Natural killer cell (primary cell): ENCODE measurements around the gene MYH3. TPM values are rescaled to one million over a fixed set of nuclear protein-coding genes. Genes with fewer than 3 reads are reported as not detected.

Source experiments
- ATAC-seq, 3 donors: fragments of 150-1000 bp in 2 of 3; fragments of 200-7000 bp in 1 of 3; cut with Tn5 transposase; 1 replicate in 1 of 3; 2 replicates in 2 of 3; pipeline ENCODE4 v1.10.0; 2021; ENCODE audit warnings: mild to moderate bottlenecking in 2 of 3, moderate library complexity in 2 of 3
- DNase-seq, 2 donors: peaks; one replicate each; pipeline versions ENCODE4 v3.0.0 to v3.0.0-alpha.2; 2013 to 2021; ENCODE audit warnings: mixed read lengths in 1 of 2
- H3K27ac ChIP-seq: one replicate; pipeline ENCODE4 v1.5.1; 2013; ENCODE audit warnings: mild to moderate bottlenecking, low read length
- H3K27me3 ChIP-seq: one replicate; pipeline ENCODE4 v1.6.1; 2013; ENCODE audit warnings: low read length; ENCODE audit not compliant: control insufficient read depth, insufficient read depth
- H3K36me3 ChIP-seq: one replicate; pipeline ENCODE4 v1.6.1; 2013; ENCODE audit warnings: low read length; ENCODE audit not compliant: control insufficient read depth, insufficient read depth
- H3K4me1 ChIP-seq: one replicate; pipeline ENCODE4 v1.6.1; 2013; ENCODE audit warnings: low read length; ENCODE audit not compliant: control insufficient read depth, insufficient read depth
- H3K4me3 ChIP-seq: one replicate; pipeline ENCODE4 v1.5.1; 2013; ENCODE audit warnings: low read length
- H3K9me3 ChIP-seq: one replicate; pipeline ENCODE4 v1.6.1; 2013; ENCODE audit warnings: low read length; ENCODE audit not compliant: control insufficient read depth, insufficient read depth
- H3K27ac Mint-ChIP-seq, 2 donors: one replicate each; pipeline ENCODE4 v1.8.0; 2022; ENCODE audit warnings: mild to moderate bottlenecking in 2 of 2, mixed read lengths in 2 of 2, moderate library complexity in 1 of 2
- H3K27me3 Mint-ChIP-seq, 2 donors: one replicate each; pipeline ENCODE4 v1.8.0; 2022; ENCODE audit warnings: low read depth in 2 of 2, mixed read lengths in 2 of 2
- H3K36me3 Mint-ChIP-seq: one replicate; pipeline ENCODE4 v1.8.0; 2022; ENCODE audit warnings: mixed read lengths
- H3K4me1 Mint-ChIP-seq, 2 donors: one replicate each; pipeline ENCODE4 v1.8.0; 2022; ENCODE audit warnings: mixed read lengths in 2 of 2
- H3K4me3 Mint-ChIP-seq: one replicate; pipeline ENCODE4 v1.8.0; 2022; ENCODE audit warnings: mild to moderate bottlenecking, moderate library complexity, mixed read lengths
- H3K9me3 Mint-ChIP-seq, 2 donors: one replicate each; pipeline ENCODE4 v1.8.0; 2022; ENCODE audit warnings: mixed read lengths in 2 of 2
- WGBS: methylation state at CpG from one replicate; pipeline ENCODE4 v1.1.7; 2013; ENCODE audit warnings: missing lambda C conversion rate; ENCODE audit not compliant: insufficient coverage; 5-methylcytosine and 5-hydroxymethylcytosine counted together
- intact Hi-C: fragments of 100-400 bp; cut with micrococcal nuclease; formaldehyde crosslinking; loops from one replicate; pipeline ENCODE4 v1.14.2; 2022
- total RNA-seq, 4 donors: library from RNA; stranded (reverse); fragments of 120-200 nt in 1 of 4; gene quantifications; one replicate each; pipeline versions ENCODE4 v1.2.3 to v1.2.4, GENCODE V29; 2013 to 2022
- TF ChIP-seq, protein P1 (sequence below): fragments of 200-600 bp; IDR thresholded peaks from one replicate; pipeline ENCODE4 v1.8.0; 2022; ENCODE audit warnings: antibody characterized with exemption

Gene MYH3
- total RNA-seq, 3 donors from 2014 or later (not counting 1 experiment from before 2014, with no cell fraction given): 4.3 to 6.6 (median 6.2) TPM

DNA sequence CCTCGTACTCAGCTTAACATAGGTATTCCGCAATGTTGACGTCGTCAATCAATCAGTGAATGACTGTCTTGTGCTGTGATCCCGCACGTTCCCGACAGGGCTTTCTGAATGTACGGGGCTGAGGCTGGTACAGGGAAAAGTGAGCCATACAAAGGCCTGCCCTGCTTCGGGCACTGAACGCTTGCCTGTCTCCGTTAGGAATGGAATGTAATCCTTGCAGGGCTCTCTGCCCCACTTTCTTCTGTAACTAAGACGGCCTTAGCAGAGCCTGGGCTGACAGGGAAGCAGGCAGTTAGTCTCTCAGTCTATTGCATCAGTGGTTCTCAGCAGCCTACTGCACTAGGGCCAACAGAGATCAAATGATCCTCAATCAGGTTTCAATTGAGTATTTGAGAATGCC lies 16.2 kb upstream of the MYH3 start:
- Histone ChIP-seq H3K27me3 (no peaks in the 10 kb centered on the region), H3K4me1 (no peaks in the 10 kb centered on the region), H3K36me3 (peaks cover 24% of the 10 kb centered on the region), H3K9me3 (no peaks in the 10 kb centered on the region), H3K4me3 (no peak overlapping the region), H3K27ac (no peak overlapping the region)
- ATAC-seq (no peak), DNase-seq (no peak)
- no peaks in the 10 kb centered on the region for H3K36me3 Mint-ChIP-seq
- H3K4me1 Mint-ChIP-seq: no peaks in the 10 kb centered on the region
- WGBS: 99% methylated on average over 12 of the region's 12 CpGs
- H3K27me3 Mint-ChIP-seq: no peaks in the 10 kb centered on the region
- no peak overlapping the region for H3K27ac Mint-ChIP-seq
- intact Hi-C loops: no loop called here
- no peaks in the 10 kb centered on the region for H3K9me3 Mint-ChIP-seq
- TF ChIP-seq, protein P1, sequence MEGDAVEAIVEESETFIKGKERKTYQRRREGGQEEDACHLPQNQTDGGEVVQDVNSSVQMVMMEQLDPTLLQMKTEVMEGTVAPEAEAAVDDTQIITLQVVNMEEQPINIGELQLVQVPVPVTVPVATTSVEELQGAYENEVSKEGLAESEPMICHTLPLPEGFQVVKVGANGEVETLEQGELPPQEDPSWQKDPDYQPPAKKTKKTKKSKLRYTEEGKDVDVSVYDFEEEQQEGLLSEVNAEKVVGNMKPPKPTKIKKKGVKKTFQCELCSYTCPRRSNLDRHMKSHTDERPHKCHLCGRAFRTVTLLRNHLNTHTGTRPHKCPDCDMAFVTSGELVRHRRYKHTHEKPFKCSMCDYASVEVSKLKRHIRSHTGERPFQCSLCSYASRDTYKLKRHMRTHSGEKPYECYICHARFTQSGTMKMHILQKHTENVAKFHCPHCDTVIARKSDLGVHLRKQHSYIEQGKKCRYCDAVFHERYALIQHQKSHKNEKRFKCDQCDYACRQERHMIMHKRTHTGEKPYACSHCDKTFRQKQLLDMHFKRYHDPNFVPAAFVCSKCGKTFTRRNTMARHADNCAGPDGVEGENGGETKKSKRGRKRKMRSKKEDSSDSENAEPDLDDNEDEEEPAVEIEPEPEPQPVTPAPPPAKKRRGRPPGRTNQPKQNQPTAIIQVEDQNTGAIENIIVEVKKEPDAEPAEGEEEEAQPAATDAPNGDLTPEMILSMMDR: no peak
- no peak overlapping the region for H3K4me3 Mint-ChIP-seq

DNA sequence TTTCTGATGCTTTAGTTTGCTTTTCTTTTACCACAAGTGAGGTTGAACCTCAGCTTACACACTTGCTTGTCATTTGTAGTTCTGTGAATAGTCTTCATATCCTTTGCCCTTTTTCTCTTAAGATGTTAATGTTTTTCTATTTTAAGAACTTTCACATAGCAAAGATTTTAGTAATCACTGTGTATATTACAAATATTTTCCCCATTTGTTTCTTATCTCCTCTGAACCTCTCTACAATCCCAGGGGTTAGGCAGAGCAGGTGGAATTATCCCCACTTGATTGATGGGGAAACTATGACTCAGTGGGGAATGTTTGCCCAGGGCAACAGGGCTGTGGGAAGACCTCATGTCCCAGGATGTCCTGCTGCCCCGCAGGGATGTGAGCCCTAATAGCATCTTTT lies 11.7 kb upstream of the MYH3 start:
- Mint-ChIP-seq H3K27me3 (no peaks in the 10 kb centered on the region), H3K4me3 (no peak overlapping the region), H3K4me1 (no peaks in the 10 kb centered on the region), H3K36me3 (no peaks in the 10 kb centered on the region), H3K9me3 (no peaks in the 10 kb centered on the region), H3K27ac (no peak overlapping the region)
- Histone ChIP-seq H3K27me3 (no peaks in the 10 kb centered on the region), H3K27ac (no peak overlapping the region), H3K36me3 (peaks cover under 1% of the 10 kb centered on the region), H3K4me1 (no peaks in the 10 kb centered on the region), H3K9me3 (no peaks in the 10 kb centered on the region), H3K4me3 (no peak overlapping the region)
- TF ChIP-seq, protein P1: no peak
- DNase-seq (no peak), ATAC-seq (no peak)
- 100% methylated on average over 1 of the region's 1 CpG for WGBS
- intact Hi-C loops: no loop called here

DNA sequence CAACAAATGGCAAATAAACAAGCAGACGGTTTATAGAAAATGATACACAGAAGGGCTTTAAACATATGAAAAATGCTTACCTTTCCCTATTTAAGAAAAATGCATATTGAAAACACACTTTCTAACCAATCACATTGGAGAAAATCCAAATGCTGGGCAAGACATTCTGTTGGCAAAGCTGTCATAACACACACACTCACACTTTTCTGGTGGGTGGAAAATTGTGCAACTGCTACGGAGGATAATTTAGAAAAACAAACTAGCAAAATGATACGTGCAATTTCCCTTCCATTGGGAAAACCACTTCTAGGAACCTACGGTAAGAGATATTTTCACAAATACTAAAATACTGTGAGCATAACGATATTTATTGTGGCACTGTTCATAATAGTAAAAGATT lies 9.8 kb upstream of the MYH3 start:
- Histone ChIP-seq H3K27ac (no peak overlapping the region), H3K9me3 (no peaks in the 10 kb centered on the region), H3K4me1 (no peaks in the 10 kb centered on the region), H3K4me3 (no peak overlapping the region), H3K36me3 (no peaks in the 10 kb centered on the region), H3K27me3 (no peaks in the 10 kb centered on the region)
- H3K4me1 Mint-ChIP-seq: no peaks in the 10 kb centered on the region
- intact Hi-C loops: no loop called here
- DNase-seq (no peak), ATAC-seq (no peak)
- H3K4me3 Mint-ChIP-seq: no peak overlapping the region
- no peak overlapping the region for H3K27ac Mint-ChIP-seq
- no peaks in the 10 kb centered on the region for H3K9me3 Mint-ChIP-seq
- 96% methylated on average over 3 of the region's 5 CpGs for whole genome bisulfite sequencing
- H3K27me3 Mint-ChIP-seq: no peaks in the 10 kb centered on the region
- H3K36me3 Mint-ChIP-seq: no peaks in the 10 kb centered on the region
- TF ChIP-seq, protein P1: no peak

DNA sequence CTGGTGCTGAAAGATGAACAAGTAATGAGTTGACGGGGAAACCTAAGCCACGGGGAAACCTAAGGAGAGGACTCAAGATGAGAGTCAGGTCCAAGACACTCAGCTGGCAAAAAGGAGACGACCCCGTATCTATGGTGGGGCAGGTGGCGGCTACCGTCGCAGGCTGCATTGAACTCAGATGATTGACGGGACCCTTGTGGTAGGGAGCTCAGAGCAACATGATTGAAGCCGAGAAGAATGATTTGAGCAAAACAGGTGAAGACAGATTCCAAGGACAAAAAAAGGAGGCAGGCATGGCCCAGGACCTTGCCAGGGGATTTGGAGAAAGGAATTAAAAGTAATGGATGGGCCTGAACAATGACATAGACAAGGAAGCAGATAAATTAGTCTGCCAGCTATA lies 7.5 kb upstream of the MYH3 start:
- no peak for ATAC-seq
- no peaks in the 10 kb centered on the region for H3K9me3 ChIP-seq
- Mint-ChIP-seq H3K9me3 (no peaks in the 10 kb centered on the region), H3K36me3 (peaks cover under 1% of the 10 kb centered on the region), H3K4me3 (no peak overlapping the region), H3K27ac (no peak overlapping the region), H3K27me3 (no peaks in the 10 kb centered on the region), H3K4me1 (no peaks in the 10 kb centered on the region)
- 96% methylated on average over 9 of the region's 9 CpGs for WGBS
- no peaks in the 10 kb centered on the region for H3K4me1 ChIP-seq
- no peaks in the 10 kb centered on the region for H3K27me3 ChIP-seq
- no peak overlapping the region for H3K4me3 ChIP-seq
- H3K27ac ChIP-seq: no peak overlapping the region
- intact Hi-C loops: no loop called here
- TF ChIP-seq, protein P1: no peak
- H3K36me3 ChIP-seq: no peaks in the 10 kb centered on the region
- no peak for DNase-seq
